Transverse colon (tissue), 4 donors: ENCODE data around the gene AMACR.

Experiments
- EP300 ChIP-seq: sonication (generic); formaldehyde crosslinking; IDR thresholded peaks from one replicate; pipeline ENCODE4 v1.6.1; 2017; ENCODE audit warnings: antibody characterized with exemption, low read depth
- POLR2A ChIP-seq: fragments of 450-650 bp; IDR thresholded peaks from one replicate; pipeline ENCODE4 v1.6.1; 2016; ENCODE audit warnings: antibody characterized with exemption, mild to moderate bottlenecking, moderate library complexity
- POLR2AphosphoS5 ChIP-seq, 3 donors: sonication (generic); formaldehyde crosslinking; IDR thresholded peaks; one replicate each; pipeline ENCODE4 v1.6.1; 2016; ENCODE audit warnings: antibody characterized with exemption in 3 of 3
- TF ChIP-seq, protein P1 (sequence below), 5 experiments: fragments of 200-600 bp in 3 of 5; fragments of 450-650 bp in 2 of 5; sonication (generic) in 3 of 5; IDR thresholded peaks; 1 replicate in 2 of 5; 2 replicates in 3 of 5; pipeline ENCODE4 v1.5.1; 2016 to 2017; ENCODE audit warnings: antibody characterized with exemption in 5 of 5, inconsistent platforms in 3 of 5, mild to moderate bottlenecking in 2 of 5, moderate library complexity in 1 of 5

DNA sequence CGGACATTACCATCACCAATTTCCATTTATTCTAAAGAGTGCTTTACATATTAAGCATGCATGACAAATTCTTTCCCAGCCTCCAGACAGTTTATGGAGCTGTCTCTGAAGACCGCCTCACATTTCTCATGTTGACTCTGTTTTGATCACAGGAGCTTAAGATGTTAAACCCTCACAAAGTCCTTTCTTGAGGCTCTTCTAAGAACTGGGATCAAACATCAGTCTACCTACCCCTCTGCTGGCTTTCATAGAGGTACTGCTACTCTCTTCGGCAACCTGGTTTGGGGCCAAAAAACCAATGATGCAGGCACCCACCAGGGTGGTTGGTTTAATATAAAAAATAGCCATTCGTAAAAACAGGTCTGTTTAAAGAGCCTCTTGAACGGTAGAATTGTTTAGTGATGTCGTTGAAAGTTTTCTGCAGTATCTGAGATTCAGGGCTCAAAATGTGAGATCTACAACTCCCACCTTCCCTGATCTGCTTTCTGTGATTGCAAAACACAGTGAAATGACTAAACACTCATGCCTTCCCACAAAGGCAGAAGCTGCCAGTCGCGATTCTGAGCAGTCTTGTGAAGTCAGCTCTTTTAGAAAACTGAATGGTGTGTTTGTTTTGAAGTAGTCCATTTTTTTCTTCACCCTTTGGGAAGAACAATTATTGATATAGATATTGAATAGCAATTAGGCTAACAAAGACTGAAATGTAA is 68.1 kb downstream of the AMACR start:
- TF ChIP-seq, protein P1, sequence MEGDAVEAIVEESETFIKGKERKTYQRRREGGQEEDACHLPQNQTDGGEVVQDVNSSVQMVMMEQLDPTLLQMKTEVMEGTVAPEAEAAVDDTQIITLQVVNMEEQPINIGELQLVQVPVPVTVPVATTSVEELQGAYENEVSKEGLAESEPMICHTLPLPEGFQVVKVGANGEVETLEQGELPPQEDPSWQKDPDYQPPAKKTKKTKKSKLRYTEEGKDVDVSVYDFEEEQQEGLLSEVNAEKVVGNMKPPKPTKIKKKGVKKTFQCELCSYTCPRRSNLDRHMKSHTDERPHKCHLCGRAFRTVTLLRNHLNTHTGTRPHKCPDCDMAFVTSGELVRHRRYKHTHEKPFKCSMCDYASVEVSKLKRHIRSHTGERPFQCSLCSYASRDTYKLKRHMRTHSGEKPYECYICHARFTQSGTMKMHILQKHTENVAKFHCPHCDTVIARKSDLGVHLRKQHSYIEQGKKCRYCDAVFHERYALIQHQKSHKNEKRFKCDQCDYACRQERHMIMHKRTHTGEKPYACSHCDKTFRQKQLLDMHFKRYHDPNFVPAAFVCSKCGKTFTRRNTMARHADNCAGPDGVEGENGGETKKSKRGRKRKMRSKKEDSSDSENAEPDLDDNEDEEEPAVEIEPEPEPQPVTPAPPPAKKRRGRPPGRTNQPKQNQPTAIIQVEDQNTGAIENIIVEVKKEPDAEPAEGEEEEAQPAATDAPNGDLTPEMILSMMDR (IDR thresholded peaks at IDR 0.05): no peak
- no peak for TF ChIP-seq POLR2A
- TF ChIP-seq EP300: no peak
- TF ChIP-seq POLR2AphosphoS5 (IDR thresholded peaks at IDR 0.05): no peak
